ENCODE data around the gene PPCDC.
"Not testable (repeated sequence)": the region's sequence is repeated elsewhere in the genome, so short reads cannot be mapped to it uniquely, and the experiment has no call there.

Gene PPCDC

DNA sequence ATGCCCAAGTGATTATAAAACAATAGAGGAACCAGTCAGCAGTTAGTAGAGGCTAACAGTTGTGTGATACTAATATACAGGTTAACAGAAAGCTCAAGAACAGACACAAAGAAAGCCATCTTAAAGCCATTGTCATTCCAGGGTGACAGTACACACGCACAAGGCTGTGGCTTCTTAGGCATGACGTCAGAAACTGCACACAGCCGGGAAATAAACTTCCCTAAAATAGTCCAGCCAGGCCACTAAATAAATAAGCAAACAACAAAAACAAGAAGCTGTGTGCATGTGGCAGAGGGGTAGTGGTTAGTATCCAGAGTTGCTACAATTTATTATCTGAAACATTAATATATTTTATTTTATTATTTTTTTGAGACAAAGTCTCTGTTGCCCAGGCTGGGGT lies 49.8 kb downstream of the PPCDC start:
- DNase-seq, result no peak

DNA sequence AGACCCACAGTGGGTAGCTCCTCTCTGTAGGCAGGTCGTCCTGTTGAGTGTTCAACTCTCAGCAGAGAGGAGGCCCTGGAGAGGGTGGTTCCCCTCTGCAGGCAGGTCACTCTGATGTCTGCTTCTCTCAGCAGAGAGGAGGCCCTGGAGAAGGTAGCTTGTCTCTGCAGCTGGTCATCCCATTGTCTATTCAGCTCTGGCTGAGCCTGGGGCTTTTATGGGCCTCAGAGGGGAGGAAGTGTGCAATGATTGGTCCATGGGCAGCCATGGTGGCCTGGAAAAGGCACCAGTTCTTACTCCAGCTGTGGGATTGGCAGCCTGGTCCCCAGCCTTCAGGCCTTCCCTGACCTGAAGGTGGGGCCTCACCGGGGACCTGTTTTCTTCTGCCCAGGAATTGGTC lies 52.9 kb downstream of the PPCDC start:
- DNase-seq, result no peak

DNA sequence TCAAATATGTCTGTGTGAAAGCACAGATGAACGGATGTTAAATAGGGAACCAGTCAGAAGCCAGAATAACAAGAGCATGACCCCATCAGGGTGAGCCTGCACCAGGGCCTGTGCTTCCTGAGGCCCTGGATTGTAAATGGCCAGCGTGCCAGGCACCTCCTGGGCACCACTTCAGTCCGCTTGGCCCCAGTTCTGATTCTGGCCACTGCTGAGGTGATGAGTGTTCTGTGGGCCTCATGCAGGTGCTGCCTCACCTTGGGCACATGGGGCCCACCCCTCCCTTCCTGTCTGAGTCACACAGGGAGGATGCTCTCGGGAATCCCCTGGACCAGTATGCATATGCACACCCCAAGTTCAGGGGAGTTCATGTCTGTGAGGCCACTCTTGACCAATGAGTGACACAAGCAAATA lies 54.2 kb downstream of the PPCDC start:
- DNase-seq, result not testable (repeated sequence)

DNA sequence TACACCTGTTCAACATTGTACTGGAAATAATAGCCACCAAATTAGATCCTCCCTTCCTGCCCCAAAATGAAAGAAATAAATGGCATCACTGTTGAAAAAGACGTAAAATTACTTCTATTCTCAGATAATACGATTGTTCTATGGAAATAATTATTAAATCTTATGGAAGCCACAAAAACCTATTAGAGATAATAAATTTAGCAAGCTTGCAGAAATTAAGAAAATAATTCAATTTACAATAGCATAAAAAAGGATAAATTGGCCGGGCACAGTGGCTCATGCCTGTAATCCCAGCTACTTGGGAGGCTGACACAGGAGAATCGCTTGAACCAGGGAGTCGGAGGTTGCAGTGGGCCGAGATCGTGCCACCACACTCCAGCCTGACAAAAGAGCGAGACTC lies 57.8 kb downstream of the PPCDC start:
- no peak for DNase-seq

DNA sequence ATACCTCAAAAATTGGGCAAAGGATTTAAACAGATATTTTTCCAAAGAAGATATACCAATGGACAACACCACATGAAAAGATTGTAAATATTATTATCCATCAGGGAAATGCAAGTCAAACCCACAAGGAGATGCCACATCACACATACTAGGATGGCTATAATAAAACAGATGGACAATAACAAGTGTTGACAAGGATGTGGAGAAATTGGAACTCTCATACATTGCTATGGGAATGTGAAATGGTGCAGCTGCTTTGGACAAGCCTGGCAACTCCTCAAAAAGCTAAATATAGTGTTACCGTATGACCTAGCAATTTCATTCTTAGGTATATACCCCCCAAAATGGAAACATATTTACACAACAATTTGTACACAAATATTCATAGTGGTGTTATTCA lies 59.3 kb downstream of the PPCDC start:
- no peak for DNase-seq

DNA sequence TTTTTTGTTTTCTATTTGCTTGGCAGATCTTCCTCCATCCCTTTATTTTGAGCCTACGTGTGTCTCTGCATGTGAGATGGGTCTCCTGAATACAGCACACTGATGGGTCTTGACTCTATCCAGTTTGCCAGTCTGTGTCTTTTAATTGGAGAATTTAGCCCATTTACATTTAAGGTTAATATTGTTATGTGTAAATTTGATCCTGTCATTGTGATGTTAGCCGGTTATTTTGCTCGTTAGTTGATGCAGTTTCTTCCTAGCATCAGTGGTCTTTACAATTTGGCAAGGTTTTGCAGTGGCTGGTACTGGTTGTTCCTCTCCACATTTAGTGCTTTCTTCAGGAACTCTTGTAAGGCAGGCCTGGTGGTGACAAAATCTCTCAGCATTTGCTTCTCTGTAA lies 62.3 kb downstream of the PPCDC start:
- not testable (repeated sequence) for DNase-seq

DNA sequence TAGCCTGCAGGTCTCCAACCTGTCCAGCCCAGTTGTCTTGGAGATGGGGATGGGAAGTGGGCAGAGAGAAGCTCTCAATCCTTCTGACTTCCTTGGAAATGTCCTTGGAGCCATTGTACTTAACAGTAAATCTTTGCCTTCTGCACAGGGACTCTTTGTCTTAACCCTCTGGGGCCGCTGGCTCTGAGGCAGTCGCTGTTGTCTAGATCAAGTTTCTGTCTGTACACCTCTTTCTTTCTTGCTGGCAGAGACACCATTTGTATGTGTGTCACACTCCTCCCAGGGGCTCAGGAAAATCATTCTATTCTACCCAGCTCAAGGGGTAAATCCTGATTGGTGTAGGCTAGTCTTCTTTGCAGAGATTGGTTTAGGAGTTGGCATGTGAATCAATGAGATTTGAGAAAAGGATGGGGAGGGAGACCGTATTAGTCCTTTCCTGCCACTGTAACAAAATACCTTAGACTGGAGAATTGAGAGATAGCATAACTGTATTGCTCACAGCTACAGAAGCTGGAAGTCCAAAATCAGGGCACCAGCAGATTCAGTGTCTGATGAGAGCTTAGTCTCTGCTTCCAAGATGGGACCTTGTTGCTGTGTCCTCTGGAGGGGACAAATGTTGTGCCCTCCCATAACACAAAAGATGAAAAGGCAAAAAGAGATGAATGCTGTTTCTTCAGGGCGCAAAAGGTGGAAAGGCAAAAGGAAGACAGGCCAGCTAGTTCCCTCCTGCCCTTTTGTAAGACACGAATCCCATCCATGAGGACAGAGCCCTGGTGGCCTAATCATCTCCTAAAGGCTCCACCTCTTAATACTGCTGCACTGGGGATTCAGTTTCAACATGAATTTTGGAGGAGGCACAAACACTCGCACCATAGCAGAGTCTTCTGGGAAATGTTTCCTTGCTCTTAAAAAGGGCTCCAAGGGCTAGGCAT lies 66.3 kb downstream of the PPCDC start:
- no peak for DNase-seq

DNA sequence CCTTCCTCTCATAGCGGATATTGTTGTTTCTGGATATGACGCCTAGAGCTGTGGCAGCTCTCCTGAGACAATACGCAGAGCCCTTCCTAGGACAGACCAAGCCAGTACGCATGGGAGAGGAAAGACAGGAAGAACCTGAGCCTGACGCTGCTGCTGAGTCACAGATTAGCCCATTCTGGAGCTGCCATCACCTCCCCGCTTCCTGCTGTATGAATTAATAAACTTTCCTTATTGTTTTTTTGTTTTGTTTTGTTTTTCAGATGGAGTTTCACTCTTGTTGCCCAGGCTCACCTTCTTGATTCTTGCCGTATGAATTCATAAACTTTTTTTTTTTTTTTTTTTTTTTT lies 67.0 kb downstream of the PPCDC start:
- no peak for DNase-seq

DNA sequence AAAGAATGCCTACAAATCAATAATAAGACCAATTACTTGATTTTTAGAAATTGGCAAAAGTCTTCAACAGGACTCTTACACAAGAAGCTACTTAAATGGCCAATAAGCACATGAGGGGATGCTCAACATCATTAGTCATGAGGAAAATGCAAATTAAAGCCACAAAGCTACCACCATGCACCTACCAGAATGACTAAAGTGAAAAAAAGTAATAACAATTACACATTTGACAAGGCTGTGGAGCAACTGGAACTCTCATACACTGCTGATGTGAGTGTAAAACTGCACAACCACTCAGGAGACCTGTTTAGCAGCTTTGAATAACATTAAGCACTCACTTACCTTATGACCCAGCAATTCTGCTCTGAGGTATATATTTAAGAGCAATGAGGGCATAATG lies 68.4 kb downstream of the PPCDC start:
- DNase-seq, result no peak

DNA sequence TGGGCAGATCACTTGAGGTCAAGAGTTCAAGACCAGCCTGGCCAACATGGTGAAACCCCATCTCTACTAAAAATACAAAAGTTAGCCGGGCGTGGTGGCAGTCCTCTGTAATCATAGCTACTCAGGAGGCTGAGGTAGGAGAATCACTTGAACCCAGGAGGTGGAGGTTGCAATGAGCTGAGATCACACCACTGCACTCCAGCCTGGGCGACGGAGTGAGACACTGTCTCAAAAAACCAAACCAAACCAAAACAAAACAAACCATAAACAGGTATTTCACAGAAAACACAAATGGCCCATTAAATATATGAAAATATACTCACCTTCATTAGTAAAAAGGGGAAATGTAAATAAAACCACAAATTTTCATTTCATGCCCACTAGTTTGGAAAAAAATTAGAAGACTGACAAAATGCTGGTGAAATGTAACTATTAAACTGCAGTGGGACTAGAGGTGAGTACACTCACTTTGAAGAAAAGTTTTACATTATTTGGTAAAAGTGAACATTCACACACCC lies 71.6 kb downstream of the PPCDC start:
- DNase-seq, result not testable (repeated sequence)

DNA sequence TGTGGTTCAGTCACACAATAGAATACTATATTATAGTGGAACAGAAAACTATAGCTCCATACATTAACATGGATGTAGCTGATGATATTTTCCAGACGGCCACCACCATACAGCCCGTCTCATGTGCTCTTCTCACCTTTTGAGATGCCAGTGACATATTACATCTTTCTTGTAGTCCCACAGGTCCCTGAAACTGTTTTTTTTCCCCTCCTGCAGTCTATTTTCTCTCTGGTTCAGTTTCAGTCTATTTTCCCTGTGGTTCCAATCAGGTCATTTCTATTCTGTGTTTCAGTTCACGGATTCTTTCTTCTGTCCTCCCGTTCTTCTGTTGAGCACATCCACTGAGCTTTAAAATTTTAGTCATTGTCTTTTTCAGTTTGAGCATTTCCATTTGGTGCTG lies 72.2 kb downstream of the PPCDC start:
- DNase-seq, result no peak

DNA sequence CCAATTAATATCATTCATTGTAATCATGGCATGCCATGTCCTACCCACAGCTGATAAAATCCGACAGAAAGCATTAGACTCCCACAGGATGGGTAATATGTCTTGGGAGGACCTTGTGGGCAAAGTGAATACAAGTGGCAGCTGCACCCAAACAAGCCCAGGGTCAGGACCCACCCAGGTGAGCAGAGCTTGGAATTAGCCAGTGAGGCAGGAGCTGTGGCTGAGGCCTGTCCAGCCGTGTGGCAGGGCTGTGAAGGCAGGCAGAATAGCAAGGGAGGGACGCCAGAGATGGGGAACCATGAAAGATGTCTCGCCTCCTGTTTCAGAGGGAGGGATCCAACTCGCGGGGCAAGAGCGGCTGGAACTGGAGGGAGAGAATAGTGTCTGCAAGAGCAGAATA lies 74.5 kb downstream of the PPCDC start:
- DNase-seq, result no peak

DNA sequence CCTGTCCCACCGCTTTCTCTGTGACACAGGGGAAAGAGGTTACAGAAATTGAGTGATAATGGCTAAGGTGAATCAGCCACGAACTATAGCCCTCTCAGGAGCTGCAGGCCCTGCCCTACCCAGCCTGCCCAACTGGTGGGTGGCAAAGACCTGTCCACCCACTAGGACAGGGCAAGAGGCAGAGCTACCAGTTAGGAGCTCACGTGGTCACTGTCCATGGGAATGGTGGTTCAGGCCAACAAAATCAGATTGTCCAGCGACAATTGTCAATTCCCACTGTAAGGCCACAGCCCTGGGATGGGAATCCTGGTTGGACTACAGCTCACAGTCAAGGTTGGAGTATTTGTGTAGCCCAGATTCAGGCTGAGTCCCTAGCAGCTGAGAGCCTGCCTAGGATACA lies 75.0 kb downstream of the PPCDC start:
- no peak for DNase-seq

All from NCI-H526 treated with DMSO at 0.1 percent for 48 hours (cell line).